Measurements from ENCODE around the gene CAMK2D. TPM values are rescaled to one million over a fixed set of nuclear protein-coding genes. Genes with fewer than 3 reads are reported as not detected.

Gene CAMK2D
- total RNA-seq, 1 experiment from 2014 or later = 9.0 TPM

GRCh38 chr4:113619526-113619925, 142.0 kb downstream of the CAMK2D start:
- no peaks in the 10 kb centered on the region for H3K27me3 ChIP-seq (ENCODE audit: insufficient read depth, low read length)
- no peaks in the 10 kb centered on the region for H3K9me3 Mint-ChIP-seq
- H2BK20ac ChIP-seq (ENCODE audit: low read depth, low read length, poor library complexity, severe bottlenecking) = no peak overlapping the region
- H3K4me2 ChIP-seq (ENCODE audit: insufficient read depth, insufficient read length, low read length) = no peak overlapping the region
- H3K4me1 ChIP-seq (ENCODE audit: insufficient read depth, low read length) = no peaks in the 10 kb centered on the region
- no peaks in the 10 kb centered on the region for H3K4me1 Mint-ChIP-seq
- H4K20me1 ChIP-seq (ENCODE audit: control insufficient read depth, insufficient read depth, insufficient read length) = no peaks in the 10 kb centered on the region
- no peak overlapping the region for H3K27ac Mint-ChIP-seq
- no peaks in the 10 kb centered on the region for H3K27me3 Mint-ChIP-seq (ENCODE audit: low read depth)
- no peak overlapping the region for H3K4me3 Mint-ChIP-seq
- DNase-seq = no peak
- TF ChIP-seq CTCF (conservative IDR thresholded peaks at IDR 0.05) = no peak
- no peak overlapping the region for H2AFZ ChIP-seq (ENCODE audit: low read length)
- H3K9ac ChIP-seq (ENCODE audit: extremely low read depth, insufficient read length, low read length) = no peak overlapping the region
- H2AK5ac ChIP-seq (ENCODE audit: insufficient read length, low read length) = no peak overlapping the region
- H4K91ac ChIP-seq (ENCODE audit: insufficient read length, low read depth, low read length) = no peak overlapping the region
- no peaks in the 10 kb centered on the region for H3K79me1 ChIP-seq (ENCODE audit: insufficient read depth, low read depth, low read length, poor library complexity, severe bottlenecking)
- no peak overlapping the region for H2BK15ac ChIP-seq (ENCODE audit: low read depth, low read length)
- H3K9me3 ChIP-seq (ENCODE audit: control insufficient read depth, low read depth, low read length) = no peaks in the 10 kb centered on the region
- H3K4ac ChIP-seq (ENCODE audit: low read depth, low read length) = no peak overlapping the region
- no peaks in the 10 kb centered on the region for H3K23me2 ChIP-seq (ENCODE audit: insufficient read length, low read depth, low read length, poor library complexity, severe bottlenecking)
- no peak overlapping the region for H3K27ac ChIP-seq (ENCODE audit: insufficient read length, low read depth, low read length)
- H2BK120ac ChIP-seq (ENCODE audit: low read depth, low read length, poor library complexity, severe bottlenecking) = no peak overlapping the region
- H3K14ac ChIP-seq (ENCODE audit: insufficient read depth, low read length) = no peak overlapping the region
- no peak overlapping the region for H3T11ph ChIP-seq (ENCODE audit: low read length)
- H4K8ac ChIP-seq (replicated peaks; ENCODE audit: insufficient read length, low read depth, low read length) = no peak overlapping the region
- H3K79me2 ChIP-seq (ENCODE audit: insufficient read depth, low read length) = no peaks in the 10 kb centered on the region
- no peak overlapping the region for H3K18ac ChIP-seq (ENCODE audit: insufficient read length, low read depth, low read length)
- H2BK12ac ChIP-seq (ENCODE audit: insufficient read length, low read depth, low read length) = no peak overlapping the region
- H4K5ac ChIP-seq (ENCODE audit: insufficient read length, low read depth, low read length) = no peak overlapping the region
- no peak overlapping the region for H2BK5ac ChIP-seq (ENCODE audit: insufficient read length, low read length)
- no peak overlapping the region for H3K56ac ChIP-seq (ENCODE audit: insufficient read length, low read depth, low read length)
- no peak overlapping the region for H3K23ac ChIP-seq (ENCODE audit: insufficient read length, low read depth, low read length)
- no peaks in the 10 kb centered on the region for H3K36me3 Mint-ChIP-seq (ENCODE audit: insufficient read depth in 1 of 3, low read depth in 3 of 3)
- no CpG with 5 or more reads among the region's 4 CpGs for WGBS (ENCODE audit: extremely low coverage, insufficient read length, low lambda C conversion rate)
